Keratinocyte (primary cell): ENCODE measurements around the gene WAS.

Experiments used
- EZH2 ChIP-seq: IDR thresholded peaks from one replicate; pipeline ENCODE4 v1.6.1; 2012; ENCODE audit warnings: inconsistent platforms, mild to moderate bottlenecking, low read length, moderate library complexity
- TF ChIP-seq, protein P1 (sequence below), 3 experiments: IDR thresholded peaks in 1 of 3; conservative IDR thresholded peaks in 1 of 3; optimal IDR thresholded peaks in 1 of 3; 2 replicates in 2 of 3; 3 replicates in 1 of 3; pipeline versions ENCODE3 to v1.5.1; 2011; ENCODE audit warnings: low read length in 3 of 3, mild to moderate bottlenecking in 3 of 3, moderate library complexity in 2 of 3, control low read depth in 1 of 3, inconsistent platforms in 1 of 3; ENCODE audit not compliant: insufficient read depth in 2 of 3; ENCODE audit errors: extremely low read depth in 1 of 3

DNA sequence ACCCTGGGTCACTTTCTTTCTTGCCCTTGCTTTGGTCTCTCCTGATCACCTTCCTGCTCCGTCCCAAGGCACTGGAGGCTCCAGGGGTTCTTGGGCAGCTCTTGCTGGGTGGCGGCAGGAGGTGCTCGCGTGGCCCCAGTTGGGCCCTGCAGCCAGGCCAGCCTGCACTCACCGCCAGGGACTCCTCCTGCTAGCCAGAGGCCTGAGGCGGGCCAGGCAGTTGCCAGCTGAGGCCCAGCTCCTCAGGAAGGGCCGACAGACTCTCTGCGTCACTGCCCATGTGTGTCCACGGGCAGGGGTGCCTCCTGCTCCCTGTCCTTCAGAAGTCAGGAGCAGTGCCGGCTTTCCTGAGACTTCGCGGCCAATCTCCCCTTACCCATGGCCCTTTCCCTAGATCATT, 22.3 kb downstream of the WAS start:
- TF ChIP-seq, protein P1, sequence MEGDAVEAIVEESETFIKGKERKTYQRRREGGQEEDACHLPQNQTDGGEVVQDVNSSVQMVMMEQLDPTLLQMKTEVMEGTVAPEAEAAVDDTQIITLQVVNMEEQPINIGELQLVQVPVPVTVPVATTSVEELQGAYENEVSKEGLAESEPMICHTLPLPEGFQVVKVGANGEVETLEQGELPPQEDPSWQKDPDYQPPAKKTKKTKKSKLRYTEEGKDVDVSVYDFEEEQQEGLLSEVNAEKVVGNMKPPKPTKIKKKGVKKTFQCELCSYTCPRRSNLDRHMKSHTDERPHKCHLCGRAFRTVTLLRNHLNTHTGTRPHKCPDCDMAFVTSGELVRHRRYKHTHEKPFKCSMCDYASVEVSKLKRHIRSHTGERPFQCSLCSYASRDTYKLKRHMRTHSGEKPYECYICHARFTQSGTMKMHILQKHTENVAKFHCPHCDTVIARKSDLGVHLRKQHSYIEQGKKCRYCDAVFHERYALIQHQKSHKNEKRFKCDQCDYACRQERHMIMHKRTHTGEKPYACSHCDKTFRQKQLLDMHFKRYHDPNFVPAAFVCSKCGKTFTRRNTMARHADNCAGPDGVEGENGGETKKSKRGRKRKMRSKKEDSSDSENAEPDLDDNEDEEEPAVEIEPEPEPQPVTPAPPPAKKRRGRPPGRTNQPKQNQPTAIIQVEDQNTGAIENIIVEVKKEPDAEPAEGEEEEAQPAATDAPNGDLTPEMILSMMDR (optimal IDR thresholded peaks at IDR 0.05 in 1 of 3, IDR thresholded peaks at IDR 0.05 in 1 of 3, conservative IDR thresholded peaks at IDR 0.05 in 1 of 3; ENCODE audit: extremely low read depth in 1 of 3, insufficient read depth in 2 of 3, low read length in 3 of 3) = no peak
- no peak for TF ChIP-seq EZH2
